A549 (cell line): ENCODE results near the gene COPB2. TPM values are rescaled to one million over a fixed set of nuclear protein-coding genes. Genes with fewer than 3 reads are reported as not detected.
A peak's percentile ranks its signal among the peaks of the same experiment; 100 is the strongest.

Experiments used
- ATAC-seq, 2 experiments: fragments of 200-7000 bp in 1 of 2; fragments of >200 bp in 1 of 2; cut with Nextera tagmentation in 1 of 2; cut with Tn5 transposase in 1 of 2; 3 replicates each; pipeline versions ENCODE4 v1.8.0 to v1.9.1; 2018 to 2020; ENCODE audit warnings: mild to moderate bottlenecking in 1 of 2, moderate library complexity in 1 of 2
- CTCF ChIA-PET: fragments of 300-600 bp; sonication (Branson Sonifier 250); formaldehyde crosslinking; extraction: SDS; loops from one replicate; lab custom pipeline; 2021; ENCODE audit warnings: antibody characterized with exemption, inconsistent platforms; lab: Yijun Ruan, JAX
- POLR2A ChIA-PET: fragments of 350-600 bp; formaldehyde crosslinking; extraction: SDS; loops from one replicate; lab custom pipeline; 2021; ENCODE audit warnings: antibody characterized with exemption, inconsistent platforms; lab: Yijun Ruan, JAX
- DNase-seq, 2 experiments: peaks; one replicate each; pipeline versions ENCODE4 v3.0.0 to v3.0.0-alpha.2; 2011 to 2016; ENCODE audit warnings: low read depth in 1 of 2, low spot score in 1 of 2
- FAIRE-seq: peaks from 2 replicates; lab custom pipeline; 2011; peaks lifted over from hg19 to GRCh38; lab: Jason Lieb, UNC
- H3K27ac ChIP-seq, 2 experiments: fragments of >200 bp; sonication (Bioruptor Twin); formaldehyde crosslinking; 3 replicates each; pipeline ENCODE4 v1.5.1; 2016 to 2017
- H3K4me1 ChIP-seq: fragments of >200 bp; sonication (Bioruptor Twin); formaldehyde crosslinking; 3 replicates; pipeline ENCODE4 v1.6.1; 2016
- H3K4me2 ChIP-seq: fragments of >200 bp; sonication (Bioruptor Twin); formaldehyde crosslinking; 3 replicates; pipeline ENCODE4 v1.6.1; 2016
- H3K4me3 ChIP-seq: fragments of >200 bp; sonication (Bioruptor Twin); formaldehyde crosslinking; 3 replicates; pipeline ENCODE4 v1.5.1; 2016
- H3K9me3 ChIP-seq: fragments of >200 bp; sonication (Bioruptor Twin); formaldehyde crosslinking; 3 replicates; pipeline ENCODE4 v1.6.1; 2016
- BHLHE40 ChIP-seq: IDR thresholded peaks from 2 replicates; pipeline ENCODE4 v1.6.1; 2012; ENCODE audit warnings: low read depth, low read length, inconsistent platforms
- EHMT2 ChIP-seq: fragments of 200-600 bp; sonication (generic); IDR thresholded peaks from 2 replicates; pipeline ENCODE4 v1.6.1; 2016; ENCODE audit warnings: antibody characterized with exemption, low read depth, mild to moderate bottlenecking, moderate library complexity
- ESRRA ChIP-seq: fragments of 150-350 bp; IDR thresholded peaks from 2 replicates; pipeline ENCODE4 v1.6.1; 2014; ENCODE audit warnings: mild to moderate bottlenecking, low read length, borderline replicate concordance
- FOSB ChIP-seq: fragments of 250-450 bp; sonication (Bioruptor Pico); IDR thresholded peaks from 2 replicates; pipeline ENCODE4 v1.5.0; 2020; ENCODE audit warnings: mild to moderate bottlenecking, moderate library complexity
- KDM1A ChIP-seq: fragments of 200-600 bp; sonication (generic); IDR thresholded peaks from 2 replicates; pipeline ENCODE4 v1.6.1; 2016; ENCODE audit warnings: low read depth, mild to moderate bottlenecking
- MAFK ChIP-seq: fragments of 450-650 bp; IDR thresholded peaks from 2 replicates; pipeline ENCODE4 v1.6.1; 2014; ENCODE audit not compliant: partially characterized antibody
- NR3C1 ChIP-seq: fragments of >200 bp; sonication (Bioruptor Twin); formaldehyde crosslinking; IDR thresholded peaks from 3 replicates; pipeline ENCODE4 v1.6.1; 2017
- PHF8 ChIP-seq: fragments of 200-600 bp; sonication (generic); IDR thresholded peaks from 2 replicates; pipeline ENCODE4 v1.6.1; 2016; ENCODE audit warnings: low read depth, mild to moderate bottlenecking, antibody characterized with exemption, moderate library complexity, borderline replicate concordance
- POLR2AphosphoS2 ChIP-seq: conservative IDR thresholded peaks from 2 replicates; pipeline ENCODE4 v1.6.1; 2012; ENCODE audit warnings: low read length, improper control_type of control experiment, inconsistent platforms
- RAD21 ChIP-seq, 2 experiments: fragments of >200 bp in 1 of 2; sonication (Bioruptor Twin) in 1 of 2; formaldehyde crosslinking in 1 of 2; IDR thresholded peaks in 1 of 2; conservative IDR thresholded peaks in 1 of 2; 2 replicates in 1 of 2; 3 replicates in 1 of 2; pipeline ENCODE4 v1.6.1; 2012 to 2018; ENCODE audit warnings: inconsistent platforms in 1 of 2
- RARB ChIP-seq: fragments of 250-450 bp; sonication (Bioruptor Pico); IDR thresholded peaks from 2 replicates; pipeline ENCODE4 v1.8.0; 2021; ENCODE audit warnings: mild to moderate bottlenecking, moderate library complexity
- RCOR1 ChIP-seq: fragments of 150-350 bp; IDR thresholded peaks from 2 replicates; pipeline ENCODE4 v1.6.1; 2014; ENCODE audit warnings: antibody characterized with exemption, low read length, low read depth
- RFX5 ChIP-seq: fragments of 450-650 bp; IDR thresholded peaks from 2 replicates; pipeline ENCODE4 v1.7.1; 2014; ENCODE audit warnings: antibody characterized with exemption, mild to moderate bottlenecking, moderate library complexity
- SMC3 ChIP-seq: fragments of >200 bp; sonication (Bioruptor Twin); formaldehyde crosslinking; IDR thresholded peaks from 3 replicates; pipeline ENCODE4 v1.6.1; 2018; ENCODE audit warnings: inconsistent platforms
- USF2 ChIP-seq: fragments of 450-650 bp; IDR thresholded peaks from 2 replicates; pipeline ENCODE4 v1.6.1; 2014; ENCODE audit warnings: antibody characterized with exemption
- ZFP36 ChIP-seq: fragments of 450-650 bp; IDR thresholded peaks from 2 replicates; pipeline ENCODE4 v1.6.1; 2014; ENCODE audit warnings: borderline replicate concordance; ENCODE audit not compliant: partially characterized antibody
- ZSCAN20 ChIP-seq: fragments of 250-450 bp; sonication (Bioruptor Pico); IDR thresholded peaks from 2 replicates; pipeline ENCODE4 v1.8.0; 2022; ENCODE audit warnings: mild to moderate bottlenecking, moderate library complexity
- WGBS: methylation state at CpG from one replicate; pipeline ENCODE4 v1.1.6; 2017; ENCODE audit errors: missing lambda C conversion rate; 5-methylcytosine and 5-hydroxymethylcytosine counted together
- polyA plus RNA-seq, 4 experiments: library from polyadenylated mRNA; depleted of rRNA in 3 of 4; stranded (reverse); fragments of >200 nt; fragmentation: RNase III in 1 of 4; extraction: RNeasy Plus Mini Kit Qiagen cat#74134 plus additional on column Dnase treatment in 1 of 4; gene quantifications; 2 replicates in 3 of 4; 3 replicates in 1 of 4; pipeline ENCODE4 v1.2.3, GENCODE V29; 2011 to 2017
- TF ChIP-seq, protein P1 (sequence below): fragments of 250-450 bp; sonication (Bioruptor Pico); IDR thresholded peaks from 2 replicates; pipeline ENCODE4 v1.5.0; 2020; ENCODE audit warnings: low read depth, mild to moderate bottlenecking, moderate library complexity
- TF ChIP-seq, protein P2 (sequence below): IDR thresholded peaks from 2 replicates; pipeline ENCODE4 v1.6.1; 2012
- TF ChIP-seq, protein P3 (sequence below): fragments of 150-350 bp; IDR thresholded peaks from 2 replicates; pipeline ENCODE4 v1.6.1; 2014; ENCODE audit warnings: low read depth, mild to moderate bottlenecking, low read length
- TF ChIP-seq, protein P4 (sequence below): fragments of 200-600 bp; sonication (generic); IDR thresholded peaks from 2 replicates; pipeline ENCODE4 v1.6.1; 2016; ENCODE audit warnings: antibody characterized with exemption, mild to moderate bottlenecking, moderate library complexity

COPB2 gene
- polyA plus RNA-seq, 2 of the 4 experiments (the other 2 are of a cell fraction): 109 to 124 TPM

DNA sequence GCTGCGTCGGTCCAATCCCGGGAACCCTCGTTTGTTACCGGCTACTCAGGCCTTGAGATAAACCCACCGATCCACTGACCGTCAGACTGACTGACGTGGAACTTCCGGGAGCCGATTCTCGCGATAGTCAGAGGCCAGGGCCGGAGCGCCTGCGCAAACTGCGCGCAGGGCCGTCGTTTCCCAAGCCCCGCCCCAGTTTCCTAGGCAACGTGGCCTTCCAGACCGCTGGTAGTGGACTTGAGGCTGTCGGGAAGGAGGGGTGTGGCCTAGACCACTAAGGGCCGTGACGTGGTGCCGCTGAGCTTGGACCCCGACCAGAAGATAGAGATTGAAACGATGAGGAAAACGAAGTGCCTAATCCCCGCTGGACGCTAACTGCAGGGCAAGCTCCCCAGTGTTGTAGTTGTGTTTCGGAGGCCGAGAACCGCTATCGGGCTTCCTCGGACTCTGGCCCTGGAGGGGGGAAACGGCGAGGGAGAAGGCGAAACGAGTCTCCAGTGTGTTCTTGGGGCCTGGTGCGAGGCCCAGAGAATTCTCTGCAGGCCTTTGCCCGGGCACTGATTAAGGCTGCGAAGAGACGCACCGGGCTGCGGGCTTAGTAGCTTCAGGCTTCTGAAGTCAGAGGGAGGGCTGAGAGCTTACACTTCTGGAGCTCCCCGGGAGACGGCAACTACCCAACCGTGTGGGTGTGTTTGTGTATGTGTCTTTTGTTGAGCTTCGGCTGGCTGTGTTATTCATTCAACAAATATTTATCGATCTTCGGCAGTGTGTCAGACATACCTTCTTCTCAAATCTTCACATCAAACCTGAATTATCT lies at the start of gene COPB2 (continued):
- TF ChIP-seq, protein P1, sequence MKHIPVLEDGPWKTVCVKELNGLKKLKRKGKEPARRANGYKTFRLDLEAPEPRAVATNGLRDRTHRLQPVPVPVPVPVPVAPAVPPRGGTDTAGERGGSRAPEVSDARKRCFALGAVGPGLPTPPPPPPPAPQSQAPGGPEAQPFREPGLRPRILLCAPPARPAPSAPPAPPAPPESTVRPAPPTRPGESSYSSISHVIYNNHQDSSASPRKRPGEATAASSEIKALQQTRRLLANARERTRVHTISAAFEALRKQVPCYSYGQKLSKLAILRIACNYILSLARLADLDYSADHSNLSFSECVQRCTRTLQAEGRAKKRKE (CRISPR knock-in tag): no peak
- TF ChIP-seq USF2: no peak
- no peak for TF ChIP-seq RFX5
- TF ChIP-seq, protein P2, sequence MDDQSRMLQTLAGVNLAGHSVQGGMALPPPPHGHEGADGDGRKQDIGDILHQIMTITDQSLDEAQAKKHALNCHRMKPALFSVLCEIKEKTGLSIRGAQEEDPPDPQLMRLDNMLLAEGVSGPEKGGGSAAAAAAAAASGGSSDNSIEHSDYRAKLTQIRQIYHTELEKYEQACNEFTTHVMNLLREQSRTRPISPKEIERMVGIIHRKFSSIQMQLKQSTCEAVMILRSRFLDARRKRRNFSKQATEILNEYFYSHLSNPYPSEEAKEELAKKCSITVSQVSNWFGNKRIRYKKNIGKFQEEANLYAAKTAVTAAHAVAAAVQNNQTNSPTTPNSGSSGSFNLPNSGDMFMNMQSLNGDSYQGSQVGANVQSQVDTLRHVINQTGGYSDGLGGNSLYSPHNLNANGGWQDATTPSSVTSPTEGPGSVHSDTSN: no peak
- TF ChIP-seq RCOR1: no peak
- TF ChIP-seq, protein P3, sequence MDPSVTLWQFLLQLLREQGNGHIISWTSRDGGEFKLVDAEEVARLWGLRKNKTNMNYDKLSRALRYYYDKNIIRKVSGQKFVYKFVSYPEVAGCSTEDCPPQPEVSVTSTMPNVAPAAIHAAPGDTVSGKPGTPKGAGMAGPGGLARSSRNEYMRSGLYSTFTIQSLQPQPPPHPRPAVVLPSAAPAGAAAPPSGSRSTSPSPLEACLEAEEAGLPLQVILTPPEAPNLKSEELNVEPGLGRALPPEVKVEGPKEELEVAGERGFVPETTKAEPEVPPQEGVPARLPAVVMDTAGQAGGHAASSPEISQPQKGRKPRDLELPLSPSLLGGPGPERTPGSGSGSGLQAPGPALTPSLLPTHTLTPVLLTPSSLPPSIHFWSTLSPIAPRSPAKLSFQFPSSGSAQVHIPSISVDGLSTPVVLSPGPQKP: no peak
- TF ChIP-seq, protein P4, sequence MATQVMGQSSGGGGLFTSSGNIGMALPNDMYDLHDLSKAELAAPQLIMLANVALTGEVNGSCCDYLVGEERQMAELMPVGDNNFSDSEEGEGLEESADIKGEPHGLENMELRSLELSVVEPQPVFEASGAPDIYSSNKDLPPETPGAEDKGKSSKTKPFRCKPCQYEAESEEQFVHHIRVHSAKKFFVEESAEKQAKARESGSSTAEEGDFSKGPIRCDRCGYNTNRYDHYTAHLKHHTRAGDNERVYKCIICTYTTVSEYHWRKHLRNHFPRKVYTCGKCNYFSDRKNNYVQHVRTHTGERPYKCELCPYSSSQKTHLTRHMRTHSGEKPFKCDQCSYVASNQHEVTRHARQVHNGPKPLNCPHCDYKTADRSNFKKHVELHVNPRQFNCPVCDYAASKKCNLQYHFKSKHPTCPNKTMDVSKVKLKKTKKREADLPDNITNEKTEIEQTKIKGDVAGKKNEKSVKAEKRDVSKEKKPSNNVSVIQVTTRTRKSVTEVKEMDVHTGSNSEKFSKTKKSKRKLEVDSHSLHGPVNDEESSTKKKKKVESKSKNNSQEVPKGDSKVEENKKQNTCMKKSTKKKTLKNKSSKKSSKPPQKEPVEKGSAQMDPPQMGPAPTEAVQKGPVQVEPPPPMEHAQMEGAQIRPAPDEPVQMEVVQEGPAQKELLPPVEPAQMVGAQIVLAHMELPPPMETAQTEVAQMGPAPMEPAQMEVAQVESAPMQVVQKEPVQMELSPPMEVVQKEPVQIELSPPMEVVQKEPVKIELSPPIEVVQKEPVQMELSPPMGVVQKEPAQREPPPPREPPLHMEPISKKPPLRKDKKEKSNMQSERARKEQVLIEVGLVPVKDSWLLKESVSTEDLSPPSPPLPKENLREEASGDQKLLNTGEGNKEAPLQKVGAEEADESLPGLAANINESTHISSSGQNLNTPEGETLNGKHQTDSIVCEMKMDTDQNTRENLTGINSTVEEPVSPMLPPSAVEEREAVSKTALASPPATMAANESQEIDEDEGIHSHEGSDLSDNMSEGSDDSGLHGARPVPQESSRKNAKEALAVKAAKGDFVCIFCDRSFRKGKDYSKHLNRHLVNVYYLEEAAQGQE: peak; percentile 99
- no peak for TF ChIP-seq ZSCAN20
- TF ChIP-seq ESRRA: no peak
- no peak for TF ChIP-seq FOSB (CRISPR knock-in tag)
- TF ChIP-seq ZFP36: no peak
- no peak for TF ChIP-seq RARB (CRISPR knock-in tag)
- TF ChIP-seq SMC3: no peak
- TF ChIP-seq BHLHE40: no peak
- TF ChIP-seq POLR2AphosphoS2: no peak

- FAIRE-seq (no peak), DNase-seq (peak in 1 of 2 experiments; percentile 23), ATAC-seq (peak in 1 of 2 experiments; percentile 19; a peak in 1 of 6 replicates)
- no peak for TF ChIP-seq PHF8
- TF ChIP-seq RAD21 (conservative IDR thresholded peaks at IDR 0.05 in 1 of 2, IDR thresholded peaks at IDR 0.05 in 1 of 2): no peak
- TF ChIP-seq EHMT2: no peak
- TF ChIP-seq MAFK: no peak
- TF ChIP-seq, protein P2: no peak
- no peak for TF ChIP-seq USF2
- no peak for TF ChIP-seq NR3C1
- TF ChIP-seq RCOR1: no peak
- TF ChIP-seq KDM1A: no peak
- 0 out of 3 replicates have a peak, but pooled peaks cover 3% of the 10 kb centered on the region for H3K9me3 ChIP-seq
- H3K27ac ChIP-seq: no peak overlapping the region
- ChIA-PET POLR2A (no interaction called here), CTCF (interaction anchor here (1.5 to 2.0 kb wide), 2 partner anchors 127 kb away, joined by 7 to 11 read pairs; no protein-coding TSS in a partner anchor)
- no peak overlapping the region for H3K4me3 ChIP-seq
- H3K4me2 ChIP-seq: no peak overlapping the region
- H3K4me1 ChIP-seq: no peaks in the 10 kb centered on the region
- 87% methylated on average over 6 of the region's 6 CpGs for WGBS
Measured at GRCh38 chr3:139434764-139435307, 45.4 kb upstream of the COPB2 start.
